Epithelial cell of esophagus (primary cell): ENCODE data around the gene TXNDC17.
"Not testable (repeated sequence)": the region's sequence is repeated elsewhere in the genome, so short reads cannot be mapped to it uniquely, and the experiment has no call there.

Experiments used
- DNase-seq: peaks from one replicate; pipeline ENCODE4 v3.0.0; 2010; ENCODE audit warnings: low read depth
- H3K4me3 ChIP-seq: 2 replicates; pipeline ENCODE4 v1.5.1; 2011; ENCODE audit warnings: mild to moderate bottlenecking, low read length, control low read depth
- TF ChIP-seq, protein P1 (sequence below): IDR thresholded peaks from 2 replicates; pipeline ENCODE4 v1.5.1; 2011; ENCODE audit warnings: low read depth, mild to moderate bottlenecking, low read length, control low read depth, inconsistent platforms; ENCODE audit not compliant: insufficient read depth; ENCODE audit errors: missing control alignments

Gene TXNDC17

DNA sequence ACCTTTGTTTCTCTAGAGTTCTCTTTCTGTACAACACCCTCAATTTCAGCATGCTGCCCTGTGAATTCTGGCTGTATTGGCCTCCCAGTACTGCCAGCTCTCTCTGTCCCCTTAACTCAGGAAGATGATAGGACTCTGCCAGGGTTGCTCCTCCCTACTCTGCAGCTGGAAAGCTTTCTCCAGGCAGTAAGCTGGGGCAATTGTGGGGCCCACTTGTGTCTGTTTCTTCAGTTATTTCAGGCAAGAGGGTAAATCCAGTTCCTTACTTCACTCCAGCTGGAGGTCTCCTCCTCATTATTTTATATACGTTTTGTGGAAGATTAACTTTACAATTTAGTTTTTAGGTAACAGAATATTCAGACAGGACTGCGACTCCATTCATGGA is 20.6 kb downstream of the TXNDC17 start:
- no peak for DNase-seq
- no peak overlapping the region for H3K4me3 ChIP-seq
- TF ChIP-seq, protein P1, sequence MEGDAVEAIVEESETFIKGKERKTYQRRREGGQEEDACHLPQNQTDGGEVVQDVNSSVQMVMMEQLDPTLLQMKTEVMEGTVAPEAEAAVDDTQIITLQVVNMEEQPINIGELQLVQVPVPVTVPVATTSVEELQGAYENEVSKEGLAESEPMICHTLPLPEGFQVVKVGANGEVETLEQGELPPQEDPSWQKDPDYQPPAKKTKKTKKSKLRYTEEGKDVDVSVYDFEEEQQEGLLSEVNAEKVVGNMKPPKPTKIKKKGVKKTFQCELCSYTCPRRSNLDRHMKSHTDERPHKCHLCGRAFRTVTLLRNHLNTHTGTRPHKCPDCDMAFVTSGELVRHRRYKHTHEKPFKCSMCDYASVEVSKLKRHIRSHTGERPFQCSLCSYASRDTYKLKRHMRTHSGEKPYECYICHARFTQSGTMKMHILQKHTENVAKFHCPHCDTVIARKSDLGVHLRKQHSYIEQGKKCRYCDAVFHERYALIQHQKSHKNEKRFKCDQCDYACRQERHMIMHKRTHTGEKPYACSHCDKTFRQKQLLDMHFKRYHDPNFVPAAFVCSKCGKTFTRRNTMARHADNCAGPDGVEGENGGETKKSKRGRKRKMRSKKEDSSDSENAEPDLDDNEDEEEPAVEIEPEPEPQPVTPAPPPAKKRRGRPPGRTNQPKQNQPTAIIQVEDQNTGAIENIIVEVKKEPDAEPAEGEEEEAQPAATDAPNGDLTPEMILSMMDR: no peak

DNA sequence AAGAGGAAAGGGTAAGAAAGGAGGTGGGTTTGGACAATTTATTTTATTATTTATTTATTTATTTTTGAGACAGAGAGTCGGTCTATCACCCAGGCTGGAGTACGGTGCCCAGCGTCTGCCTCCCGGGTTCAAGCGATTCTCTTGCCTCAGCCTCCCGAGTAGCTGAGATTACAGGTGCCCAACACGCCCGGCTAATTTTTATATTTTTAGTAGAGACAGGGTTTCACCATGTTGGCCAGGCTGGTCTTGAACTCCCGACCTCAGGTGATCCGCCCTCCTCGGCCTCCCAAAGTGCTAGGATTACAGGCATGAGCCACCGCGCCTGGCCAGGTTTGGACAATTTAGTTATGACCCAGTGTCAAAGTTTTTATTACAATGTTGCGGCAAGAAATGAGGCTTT is 22.3 kb downstream of the TXNDC17 start:
- DNase-seq, H3K4me3 ChIP-seq: not testable (repeated sequence)

DNA sequence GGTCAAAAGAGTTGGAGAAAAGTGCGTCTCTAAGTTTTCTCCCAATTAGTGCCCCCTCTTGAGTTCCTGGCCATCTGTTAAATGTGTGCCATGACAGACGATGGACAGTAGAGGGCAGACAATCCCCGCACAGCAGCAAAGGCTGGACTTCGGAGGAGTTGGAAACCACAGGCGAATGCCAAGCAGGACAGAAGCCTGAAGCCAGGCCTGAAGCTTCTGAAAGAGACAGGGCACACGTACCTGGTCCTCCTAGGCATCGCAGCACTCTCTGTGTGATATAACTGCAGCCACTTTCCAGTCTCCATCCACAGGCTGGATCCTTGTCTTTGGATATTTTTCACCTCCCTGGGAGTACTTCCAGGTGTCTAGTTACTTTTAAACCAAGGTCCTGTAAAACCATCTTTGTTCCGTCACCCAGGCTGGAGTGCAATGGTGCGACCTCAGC is 25.2 kb downstream of the TXNDC17 start:
- no peak overlapping the region for H3K4me3 ChIP-seq
- TF ChIP-seq, protein P1: peak; percentile 97
- peak; percentile 89 for DNase-seq

DNA sequence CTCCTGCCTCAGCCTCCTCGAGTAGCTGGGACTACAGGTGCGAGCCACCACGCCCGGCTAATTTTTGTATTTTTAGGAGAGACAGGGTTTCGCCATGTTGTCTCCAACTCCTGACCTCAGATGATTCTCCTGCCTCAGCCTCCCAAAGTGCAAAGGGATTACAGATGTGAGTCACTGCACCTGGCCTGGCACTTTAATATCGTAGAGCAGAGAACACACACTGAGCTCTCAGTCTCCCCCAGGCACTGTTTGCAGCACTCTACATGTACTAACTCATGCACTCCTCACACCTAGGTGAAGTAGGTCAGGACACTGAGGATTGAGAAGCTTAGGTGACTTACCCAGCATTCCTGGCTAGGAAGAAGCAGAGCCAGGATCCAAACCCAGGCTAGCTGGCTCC is 25.7 kb downstream of the TXNDC17 start:
- peak; percentile 77 for DNase-seq
- no peak overlapping the region for H3K4me3 ChIP-seq
- TF ChIP-seq, protein P1: no peak

DNA sequence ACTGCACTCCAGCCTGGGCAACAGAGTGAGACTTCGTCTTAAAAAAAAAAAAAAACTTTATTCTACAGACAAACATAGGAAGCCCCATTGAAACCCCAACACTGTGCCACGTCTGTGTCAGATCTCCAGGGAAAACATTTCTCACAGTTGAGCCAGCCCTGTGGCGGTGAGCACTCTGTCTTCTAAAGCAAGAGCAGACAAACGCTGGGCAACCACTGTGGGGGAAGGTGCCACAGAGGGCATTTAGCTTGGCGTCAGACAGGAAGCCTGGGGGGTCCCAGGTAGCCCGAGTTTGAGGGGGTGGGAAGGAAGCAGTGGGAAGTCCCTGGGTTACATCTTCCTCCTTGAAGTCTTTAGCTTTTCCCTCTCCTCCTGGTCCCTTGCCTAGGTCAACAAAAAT is 26.7 kb downstream of the TXNDC17 start:
- no peak for DNase-seq
- TF ChIP-seq, protein P1: no peak
- H3K4me3 ChIP-seq: no peak overlapping the region

DNA sequence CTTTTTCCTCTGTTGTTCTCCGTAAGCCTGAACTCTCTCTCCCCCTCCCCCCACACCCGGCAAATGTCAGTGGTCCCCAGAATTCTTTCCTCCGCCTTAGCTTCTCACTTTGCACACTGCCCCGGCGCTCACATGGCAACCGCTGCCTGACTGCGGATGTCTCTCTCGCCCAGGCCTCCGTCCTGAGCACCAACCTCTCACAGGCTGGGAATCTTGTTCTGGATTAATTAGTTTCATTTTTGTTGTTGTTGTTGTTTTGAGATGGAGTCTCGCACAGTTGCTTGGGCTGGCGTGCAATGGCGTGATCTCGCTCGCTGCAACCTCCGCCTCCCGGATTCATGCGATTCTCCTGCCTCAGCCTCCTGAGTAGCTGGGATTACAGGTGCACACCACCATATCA is 27.4 kb downstream of the TXNDC17 start:
- DNase-seq: no peak
- TF ChIP-seq, protein P1: no peak
- no peak overlapping the region for H3K4me3 ChIP-seq

DNA sequence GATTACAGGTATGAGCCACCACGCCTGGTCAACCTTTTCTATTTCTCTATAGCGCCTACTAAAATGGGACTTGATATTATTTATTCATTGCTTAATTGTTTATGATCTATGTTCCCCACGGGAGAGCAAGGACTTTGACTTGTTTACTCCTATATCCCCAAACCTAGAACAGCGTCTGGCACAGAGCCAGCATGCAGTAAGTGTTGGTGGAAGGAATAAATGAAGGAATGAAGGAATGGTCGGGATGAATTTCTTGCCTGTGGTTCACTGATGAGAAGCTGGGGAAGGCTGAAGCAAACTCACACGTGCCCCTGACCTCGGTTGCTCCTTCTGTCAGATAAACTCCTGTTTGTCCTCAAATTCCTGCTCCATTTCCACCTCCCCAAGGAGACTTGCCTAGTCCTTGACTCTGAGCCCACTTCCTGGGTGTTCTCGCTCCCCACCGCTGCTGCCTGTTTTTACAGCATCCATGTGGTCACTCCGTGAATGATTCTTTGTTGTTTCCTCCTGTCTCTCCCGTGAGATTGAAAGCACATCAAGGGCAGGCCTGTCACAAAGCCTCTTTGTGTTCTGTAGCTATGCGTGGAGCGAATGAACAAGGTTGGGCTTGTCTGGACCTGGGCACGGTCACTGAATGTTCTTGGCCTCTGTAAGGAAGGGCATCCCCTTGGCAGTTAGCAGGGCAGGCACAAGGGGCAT is 28.0 kb downstream of the TXNDC17 start:
- DNase-seq: peak; percentile 37
- TF ChIP-seq, protein P1: no peak
- H3K4me3 ChIP-seq: no peak overlapping the region
